Activated T-cell treated with anti-CD3 and anti-CD28 coated beads for 4 hours (primary cell): ENCODE measurements around the gene PPP1R3E.

ENCODE experiments used
- DNase-seq: peaks from one replicate; pipeline ENCODE4 v3.0.0-alpha.2; 2020

PPP1R3E gene

DNA sequence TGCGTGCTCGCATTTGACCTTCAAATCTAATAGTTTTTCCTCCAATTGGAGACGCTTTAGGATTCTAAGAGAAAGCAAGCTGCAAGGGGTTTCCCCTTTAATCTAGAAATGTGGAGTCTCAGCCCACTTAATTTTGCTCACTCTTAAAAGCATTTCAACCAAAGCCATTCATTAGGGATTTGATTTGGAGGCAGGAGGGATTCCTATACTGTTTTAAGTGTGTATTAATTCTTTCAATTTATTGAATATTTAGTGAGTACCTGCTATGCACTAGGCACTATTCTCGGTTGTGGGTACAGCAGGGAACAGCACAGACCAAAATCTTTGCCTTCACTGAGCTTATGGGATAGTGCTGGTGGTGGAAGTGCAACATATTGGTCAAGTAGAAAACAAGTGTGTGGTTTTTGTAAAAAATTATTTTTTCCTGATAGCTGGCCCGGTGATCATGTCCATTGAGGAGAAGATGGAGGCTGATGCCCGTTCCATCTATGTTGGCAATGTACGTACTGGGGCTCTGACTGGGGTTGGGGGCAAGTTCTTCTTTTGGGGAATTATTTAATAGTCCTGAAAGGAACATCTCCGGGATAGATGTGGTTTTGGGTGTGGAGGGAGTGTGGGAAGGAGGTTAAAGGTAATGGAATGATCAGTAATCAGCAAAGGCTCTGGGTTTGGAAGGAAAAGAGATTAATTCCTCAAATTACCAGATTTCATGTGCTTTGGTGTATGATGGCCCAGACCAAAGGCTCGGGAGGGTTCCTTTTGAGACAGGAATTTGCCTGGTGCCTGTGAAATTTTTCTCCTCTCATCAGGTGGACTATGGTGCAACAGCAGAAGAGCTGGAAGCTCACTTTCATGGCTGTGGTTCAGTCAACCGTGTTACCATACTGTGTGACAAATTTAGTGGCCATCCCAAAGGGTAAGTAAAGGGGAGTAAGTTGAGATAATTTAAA, 20.2 kb upstream of the PPP1R3E start:
- DNase-seq = no peak

GRCh38 chr14:23321572-23322547, 19.2 kb upstream of the PPP1R3E start:
- DNase-seq = peak; percentile 38

DNA sequence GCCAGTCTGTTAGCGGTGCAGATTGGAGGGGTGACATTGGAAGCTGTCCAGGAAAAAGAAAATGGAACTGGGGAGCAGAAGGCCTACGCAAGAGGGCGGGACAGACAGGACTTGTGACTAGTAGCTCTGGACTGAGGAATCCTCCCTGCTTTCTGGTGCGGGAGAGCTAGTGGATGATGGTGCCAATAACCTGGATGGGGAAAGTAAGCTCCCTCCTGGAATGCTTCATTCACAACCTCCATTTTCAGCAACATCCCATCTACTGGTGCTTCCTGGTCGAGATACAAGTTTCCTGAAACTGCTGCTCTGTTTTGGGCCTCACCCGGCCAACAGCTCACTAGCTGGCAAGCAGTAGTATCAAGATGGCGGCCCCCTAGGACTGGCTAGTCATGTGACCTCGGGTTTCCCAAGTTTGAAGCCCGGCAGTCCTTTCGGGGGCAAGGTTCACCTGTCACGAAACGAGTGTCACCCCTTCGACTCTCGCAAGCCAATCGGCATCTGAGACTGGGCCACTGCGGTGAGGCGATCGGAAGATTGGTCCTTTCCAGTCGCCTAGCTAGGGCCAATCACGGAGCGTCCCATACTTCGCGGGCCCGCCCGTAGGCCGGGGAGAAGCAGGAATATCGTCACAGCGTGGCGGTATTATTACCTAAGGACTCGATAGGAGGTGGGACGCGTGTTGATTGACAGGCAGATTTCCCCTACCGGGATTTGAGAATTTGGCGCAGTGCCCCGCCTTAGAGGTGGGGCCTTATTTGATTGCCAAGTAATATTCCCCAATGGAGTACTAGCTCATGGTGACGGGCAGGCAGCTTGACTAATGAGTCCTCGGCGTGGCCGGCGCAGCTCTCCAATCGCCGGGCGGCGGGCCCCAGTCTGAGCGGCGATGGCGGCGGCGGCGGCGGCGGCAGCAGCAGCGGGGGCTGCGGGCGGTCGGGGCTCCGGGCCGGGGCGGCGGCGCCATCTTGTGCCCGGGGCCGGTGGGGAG, 18.2 kb upstream of the PPP1R3E start, which contains the start of gene PABPN1:
Gene PABPN1, plus strand, starts transcription at position 874 of the 988 bp plus-strand sequence. Its CDS starts 13 bp downstream, at position 887.
- peak; percentile 92 for DNase-seq

DNA sequence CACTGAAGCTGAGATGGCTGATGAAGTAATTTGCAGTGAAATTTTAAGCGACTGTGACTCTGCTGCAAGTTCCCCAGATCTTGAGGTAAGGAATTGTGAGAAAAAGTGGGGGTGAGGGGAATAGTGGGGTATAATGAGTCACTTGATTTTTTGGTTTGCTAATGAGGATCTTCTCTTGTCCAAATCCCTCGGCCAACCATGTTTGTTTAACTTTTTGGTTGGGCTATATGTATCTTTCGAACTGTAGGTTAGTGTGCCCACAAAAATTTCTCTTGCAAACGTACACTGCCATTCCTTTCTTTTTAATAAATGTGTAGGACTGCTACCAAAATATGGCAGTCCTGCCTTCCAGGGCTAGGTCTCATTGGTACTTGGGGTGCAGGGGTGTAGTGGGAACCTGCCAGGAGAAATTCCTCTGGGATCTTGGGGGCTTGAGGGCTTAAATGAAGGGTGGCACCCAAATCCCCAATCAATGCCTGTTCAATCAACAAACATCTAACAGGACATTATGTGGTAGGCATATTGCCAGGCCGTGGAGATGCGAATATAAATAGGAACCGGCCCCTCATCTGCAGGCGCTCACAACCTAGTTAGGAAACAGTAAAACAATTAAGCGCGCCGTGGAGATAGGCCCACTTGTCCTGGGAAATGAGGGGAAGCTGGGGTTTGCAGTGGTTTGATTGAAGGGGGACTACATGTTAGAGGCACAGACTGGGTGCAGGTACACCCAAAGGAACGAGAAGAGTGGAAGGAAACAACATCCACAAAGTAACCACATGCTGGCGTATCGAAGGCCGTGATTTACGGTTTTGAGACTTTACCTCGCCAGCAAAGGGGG, 17.3 kb upstream of the PPP1R3E start:
- DNase-seq = no peak

DNA sequence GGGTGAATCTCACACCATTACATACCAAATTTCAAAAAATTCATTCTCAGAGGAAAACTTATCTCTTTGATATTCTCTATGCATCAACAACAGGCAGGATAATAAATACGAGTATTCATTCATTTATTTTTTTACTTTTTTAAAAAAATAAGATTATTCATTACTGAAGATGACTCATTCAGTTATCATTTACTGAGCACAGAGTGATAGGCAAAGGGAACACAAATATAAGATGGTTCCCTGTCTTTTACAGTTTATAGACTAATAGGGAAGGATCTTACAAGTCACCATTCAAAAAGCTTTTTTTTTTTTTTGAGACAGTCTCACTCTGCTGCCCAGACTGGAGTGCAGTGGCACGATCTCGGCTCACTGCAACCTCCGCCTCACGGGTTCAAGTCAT, 13.6 kb upstream of the PPP1R3E start:
- no peak for DNase-seq

DNA sequence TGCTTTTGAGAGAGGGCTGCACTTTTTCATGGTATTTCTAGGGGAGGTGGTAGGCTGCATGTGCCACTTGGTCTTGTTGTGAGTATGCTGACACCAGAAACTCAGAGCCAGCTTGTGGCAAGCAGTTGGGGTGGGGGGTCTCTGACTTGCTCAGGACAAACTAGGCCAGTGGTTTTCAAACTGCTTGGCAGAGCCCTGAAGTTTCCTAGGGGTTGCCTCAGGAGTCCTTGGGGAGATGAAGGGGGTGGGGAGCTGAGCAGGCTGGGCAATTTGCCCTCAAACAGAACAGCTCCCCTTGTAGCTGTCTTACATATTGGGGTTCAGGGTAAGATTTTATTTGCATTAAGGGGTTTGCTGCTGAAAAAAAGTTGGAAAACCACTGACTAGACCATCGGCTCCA, 7.9 kb upstream of the PPP1R3E start:
- DNase-seq = no peak

- no peak for DNase-seq
Measured at GRCh38 chr14:23308721-23309445, 6.2 kb upstream of the PPP1R3E start.

GRCh38 chr14:23307687-23308644, 5.3 kb upstream of the PPP1R3E start:
- no peak for DNase-seq

DNA sequence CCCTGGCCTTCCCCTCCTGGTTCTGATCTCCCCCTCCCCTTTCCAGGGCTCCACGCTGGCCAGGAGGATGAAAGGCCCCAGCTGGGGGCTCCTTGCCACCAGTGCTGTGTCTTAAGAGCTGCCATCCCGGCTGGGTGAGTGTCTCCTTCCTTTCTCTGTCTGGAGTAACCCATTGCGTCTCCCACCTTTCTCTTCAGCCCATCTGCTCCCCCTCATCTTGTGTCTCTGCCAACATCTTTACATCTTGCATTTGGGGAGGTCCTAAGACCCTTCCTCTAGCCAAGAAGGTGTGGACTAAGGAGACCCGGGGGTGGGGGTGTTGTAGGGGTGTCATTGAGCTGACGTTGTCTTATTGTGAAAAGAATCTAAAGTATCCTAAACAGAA, 4.5 kb upstream of the PPP1R3E start:
- no peak for DNase-seq

- no peak for DNase-seq
Measured at GRCh38 chr14:23306412-23307145, 3.9 kb upstream of the PPP1R3E start, which contains the start of gene BCL2L2. Gene BCL2L2 (plus strand): TSS chr14:23306833. CDS start chr14:23307768, 935 bp downstream.

- no peak for DNase-seq
Measured at GRCh38 chr14:23301969-23302289, 730 bp downstream of the PPP1R3E start.

- peak; percentile 91 for DNase-seq
Measured at GRCh38 chr14:23301288-23301968, 1.2 kb downstream of the PPP1R3E start.

DNA sequence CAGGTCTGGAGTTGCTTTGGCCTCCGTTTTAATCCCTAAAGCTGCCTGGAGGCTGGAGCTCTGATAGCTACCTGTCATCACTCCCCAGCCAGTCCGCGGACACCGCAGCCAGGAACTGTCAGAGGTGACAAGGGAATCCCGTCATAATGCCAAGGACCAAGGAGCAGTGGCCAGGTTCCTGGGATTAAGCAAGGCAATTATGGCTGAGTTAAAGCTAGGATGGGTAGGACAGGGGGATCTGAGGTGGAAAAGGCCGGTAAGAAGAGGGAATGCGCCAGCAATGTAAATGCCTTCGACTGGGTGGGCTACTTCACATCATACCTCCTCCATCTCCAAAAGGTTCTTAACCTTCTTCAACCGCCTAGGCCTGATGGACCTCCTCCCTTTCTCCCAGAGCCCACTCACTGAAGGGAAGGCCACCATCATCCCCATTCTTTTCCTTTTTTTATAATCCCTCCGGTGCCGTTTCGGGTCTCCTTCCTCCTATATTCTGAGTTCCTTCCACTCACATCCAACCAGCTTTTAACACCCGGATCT, 1.9 kb downstream of the PPP1R3E start:
- DNase-seq = no peak

DNA sequence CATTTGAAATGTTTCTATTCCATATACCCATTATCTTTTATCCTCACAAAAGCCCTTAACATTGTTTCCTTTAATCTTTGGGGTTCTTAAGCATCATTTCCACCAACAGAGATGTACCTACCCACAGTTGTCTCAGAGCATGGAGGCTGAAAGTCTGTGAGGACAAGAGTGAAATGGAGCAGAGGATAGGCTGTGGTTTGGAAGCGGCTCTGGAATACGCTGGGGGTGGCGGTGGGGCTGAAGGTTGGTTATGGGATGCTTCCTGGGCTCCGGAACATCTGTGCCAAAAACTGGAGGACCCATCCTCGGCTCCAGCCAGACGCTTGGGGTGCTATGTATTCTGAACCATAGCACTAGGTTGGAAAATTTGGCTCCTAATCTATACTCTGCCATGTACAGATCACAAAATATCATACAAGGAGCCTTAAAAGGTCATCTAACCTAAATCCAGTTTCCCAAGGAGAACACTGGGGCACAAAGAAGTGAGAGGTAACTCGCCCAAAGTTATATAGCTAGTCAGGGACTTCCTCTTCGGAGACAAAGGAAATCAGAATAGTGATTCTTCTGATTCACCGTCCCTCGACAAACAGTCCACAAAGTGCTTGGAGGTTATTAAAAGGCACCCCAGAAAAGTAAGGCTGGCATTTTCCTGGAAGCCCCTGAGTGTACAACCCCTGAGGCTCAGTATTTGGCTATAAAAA, 2.5 kb downstream of the PPP1R3E start:
- DNase-seq = no peak

DNA sequence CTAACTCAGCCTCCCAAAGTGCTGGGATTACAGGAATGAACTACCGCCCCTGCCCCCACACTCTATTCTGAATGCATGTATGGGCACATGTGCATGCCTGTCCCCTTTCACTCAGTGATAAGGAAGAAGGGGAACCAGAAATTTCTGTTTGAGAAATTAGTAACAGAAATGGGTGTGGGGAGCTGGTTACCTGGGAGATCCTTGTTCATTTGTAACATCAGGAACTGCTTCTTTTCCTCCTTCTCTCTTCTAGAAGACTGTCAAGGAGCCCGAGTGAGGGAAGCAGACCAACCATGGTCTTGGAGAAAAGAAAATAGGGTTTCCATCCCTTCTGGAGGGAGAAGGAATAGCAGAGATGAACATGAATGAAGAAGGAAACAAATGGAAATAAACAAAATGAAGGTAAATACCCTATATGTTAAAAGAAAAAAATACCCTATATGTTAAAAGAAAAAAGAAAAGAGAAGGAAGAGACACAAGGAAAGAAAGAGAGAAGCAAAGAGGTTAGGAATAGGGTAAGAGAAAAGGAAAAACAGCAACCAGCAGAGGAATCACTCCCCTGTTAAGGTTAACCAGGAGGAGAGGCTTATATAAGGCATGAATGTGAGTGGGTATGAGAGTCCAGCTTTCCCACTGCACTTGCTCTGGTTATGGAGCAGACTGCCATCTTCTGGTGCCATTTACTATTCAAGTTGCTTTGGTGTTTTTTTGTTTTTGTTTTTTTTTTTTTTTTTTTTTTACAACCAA, 3.3 kb downstream of the PPP1R3E start:
- DNase-seq = no peak

GRCh38 chr14:23297611-23298277, 4.9 kb downstream of the PPP1R3E start:
- no peak for DNase-seq
